DMS53 (cell line): Measurements from ENCODE around the gene PCSK6.

Experiments
- DNase-seq: peaks from one replicate; lab custom pipeline; 2025; lab: John Stamatoyannopoulos, UW

PCSK6 gene

GRCh38 chr15:101398247-101398646, 91.3 kb downstream of the PCSK6 start:
- peak; percentile 18 for DNase-seq

- no peak for DNase-seq
These were observed 91.9 kb downstream of the PCSK6 start for GRCh38 chr15:101397521-101398003.

- DNase-seq, result no peak
These were observed 92.8 kb downstream of the PCSK6 start for GRCh38 chr15:101396484-101397261.

- no peak for DNase-seq
These were observed 94.9 kb downstream of the PCSK6 start for GRCh38 chr15:101394654-101395053.

GRCh38 chr15:101394056-101394630, 95.4 kb downstream of the PCSK6 start:
- DNase-seq, result no peak

GRCh38 chr15:101393172-101393571, 96.3 kb downstream of the PCSK6 start:
- DNase-seq, result no peak

GRCh38 chr15:101391981-101392640, 97.4 kb downstream of the PCSK6 start:
- no peak for DNase-seq

GRCh38 chr15:101391431-101391830, 98.1 kb downstream of the PCSK6 start:
- no peak for DNase-seq

- DNase-seq, result no peak
These were observed 99.0 kb downstream of the PCSK6 start for GRCh38 chr15:101390462-101390861.

GRCh38 chr15:101390060-101390459, 99.4 kb downstream of the PCSK6 start:
- no peak for DNase-seq

- DNase-seq, result no peak
These were observed 100.1 kb downstream of the PCSK6 start for GRCh38 chr15:101389362-101389761.

GRCh38 chr15:101388046-101388445, 101.5 kb downstream of the PCSK6 start:
- no peak for DNase-seq

GRCh38 chr15:101387574-101387973, 101.9 kb downstream of the PCSK6 start:
- DNase-seq, result no peak

- no peak for DNase-seq
These were observed 102.5 kb downstream of the PCSK6 start for GRCh38 chr15:101386967-101387366.

- no peak for DNase-seq
These were observed 103.5 kb downstream of the PCSK6 start for GRCh38 chr15:101386006-101386405.

- DNase-seq, result no peak
These were observed 105.2 kb downstream of the PCSK6 start for GRCh38 chr15:101384276-101384675.

GRCh38 chr15:101382544-101382943, 107.0 kb downstream of the PCSK6 start:
- no peak for DNase-seq

- no peak for DNase-seq
These were observed 107.8 kb downstream of the PCSK6 start for GRCh38 chr15:101381671-101382212.

GRCh38 chr15:101380146-101380545, 109.4 kb downstream of the PCSK6 start:
- DNase-seq, result no peak

- no peak for DNase-seq
These were observed 109.9 kb downstream of the PCSK6 start for GRCh38 chr15:101379647-101380046.

GRCh38 chr15:101378879-101379278, 110.6 kb downstream of the PCSK6 start:
- no peak for DNase-seq

- DNase-seq, result no peak
These were observed 111.2 kb downstream of the PCSK6 start for GRCh38 chr15:101378171-101378755.
